H9 (cell line): ENCODE results near the gene ICAM2. TPM values are rescaled to one million over a fixed set of nuclear protein-coding genes. Genes with fewer than 3 reads are reported as not detected.

ENCODE experiments used
- DNase-seq: peaks from one replicate; pipeline ENCODE4 v3.0.0-alpha.2; 2017
- H2AFZ ChIP-seq: one replicate; pipeline ENCODE4 v1.6.1; 2013; ENCODE audit warnings: mild to moderate bottlenecking, low read length, control low read depth, moderate library complexity
- H2AK5ac ChIP-seq: 2 replicates; pipeline ENCODE4 v1.6.1; 2013; ENCODE audit warnings: low read length, control low read depth, mixed read lengths; ENCODE audit not compliant: insufficient read length
- H2BK120ac ChIP-seq: one replicate; pipeline ENCODE4 v1.6.1; 2013; ENCODE audit warnings: low read depth, mild to moderate bottlenecking, low read length, control low read depth, inconsistent platforms; ENCODE audit not compliant: poor library complexity, severe bottlenecking
- H2BK12ac ChIP-seq: 2 replicates; pipeline ENCODE4 v1.6.1; 2013; ENCODE audit warnings: low read length, control low read depth, mixed read lengths, low read depth; ENCODE audit not compliant: insufficient read length
- H2BK15ac ChIP-seq: 2 replicates; pipeline ENCODE4 v1.6.1; 2013; ENCODE audit warnings: low read depth, low read length, control low read depth
- H2BK20ac ChIP-seq: one replicate; pipeline ENCODE4 v1.6.1; 2013; ENCODE audit warnings: low read depth, mild to moderate bottlenecking, low read length, control low read depth, inconsistent platforms; ENCODE audit not compliant: poor library complexity, severe bottlenecking
- H2BK5ac ChIP-seq: 2 replicates; pipeline ENCODE4 v1.6.1; 2013; ENCODE audit warnings: low read length, control low read depth, mixed read lengths; ENCODE audit not compliant: insufficient read length
- H3K14ac ChIP-seq: 2 replicates; pipeline ENCODE4 v1.6.1; 2013; ENCODE audit warnings: low read length, control low read depth; ENCODE audit not compliant: insufficient read depth
- H3K18ac ChIP-seq: 2 replicates; pipeline ENCODE4 v1.6.1; 2013; ENCODE audit warnings: low read depth, mild to moderate bottlenecking, mixed read lengths, low read length, control low read depth; ENCODE audit not compliant: insufficient read length
- H3K23ac ChIP-seq: 2 replicates; pipeline ENCODE4 v1.6.1; 2013; ENCODE audit warnings: low read length, control low read depth, mixed read lengths, low read depth; ENCODE audit not compliant: insufficient read length
- H3K23me2 ChIP-seq: 2 replicates; pipeline ENCODE4 v1.6.1; 2013; ENCODE audit warnings: low read depth, mild to moderate bottlenecking, mixed read lengths, low read length, control low read depth; ENCODE audit not compliant: insufficient read length, poor library complexity, severe bottlenecking
- H3K27ac ChIP-seq: 2 replicates; pipeline ENCODE4 v1.5.1; 2013; ENCODE audit warnings: low read length, control low read depth, mixed read lengths, low read depth; ENCODE audit not compliant: insufficient read length
- H3K27me3 ChIP-seq: 2 replicates; pipeline ENCODE4 v1.6.1; 2013; ENCODE audit warnings: low read length, control low read depth, inconsistent platforms; ENCODE audit not compliant: insufficient read depth
- H3K4ac ChIP-seq: 2 replicates; pipeline ENCODE4 v1.6.1; 2013; ENCODE audit warnings: low read depth, mild to moderate bottlenecking, control low read depth, inconsistent platforms, low read length, moderate library complexity
- H3K4me1 ChIP-seq: 2 replicates; pipeline ENCODE4 v1.6.1; 2013; ENCODE audit warnings: low read length, control low read depth, inconsistent platforms; ENCODE audit not compliant: insufficient read depth
- H3K4me2 ChIP-seq: 2 replicates; pipeline ENCODE4 v1.6.1; 2013; ENCODE audit warnings: low read length, control low read depth, mixed read lengths; ENCODE audit not compliant: insufficient read length, insufficient read depth
- H3K56ac ChIP-seq: 2 replicates; pipeline ENCODE4 v1.6.1; 2013; ENCODE audit warnings: low read depth, mild to moderate bottlenecking, mixed read lengths, low read length, control low read depth; ENCODE audit not compliant: insufficient read length
- H3K79me1 ChIP-seq: 2 replicates; pipeline ENCODE4 v1.6.1; 2013; ENCODE audit warnings: low read depth, mild to moderate bottlenecking, moderate library complexity, low read length, control low read depth, inconsistent platforms; ENCODE audit not compliant: insufficient read depth, poor library complexity, severe bottlenecking
- H3K79me2 ChIP-seq: 2 replicates; pipeline ENCODE4 v1.6.1; 2013; ENCODE audit warnings: low read length, control low read depth, inconsistent platforms; ENCODE audit not compliant: insufficient read depth
- H3K9ac ChIP-seq: 2 replicates; pipeline ENCODE4 v1.6.1; 2013; ENCODE audit warnings: low read length, control low read depth, mixed read lengths; ENCODE audit not compliant: insufficient read length; ENCODE audit errors: extremely low read depth
- H3K9me3 ChIP-seq: one replicate; pipeline ENCODE4 v1.6.1; 2013; ENCODE audit warnings: low read depth, low read length, inconsistent platforms; ENCODE audit not compliant: control insufficient read depth
- H3T11ph ChIP-seq: one replicate; pipeline ENCODE4 v1.6.1; 2013; ENCODE audit warnings: mild to moderate bottlenecking, low read length, control low read depth, inconsistent platforms
- H4K20me1 ChIP-seq: one replicate; pipeline ENCODE4 v1.6.1; 2013; ENCODE audit not compliant: control insufficient read depth, insufficient read length, insufficient read depth
- H4K5ac ChIP-seq: 2 replicates; pipeline ENCODE4 v1.6.1; 2013; ENCODE audit warnings: low read depth, mild to moderate bottlenecking, mixed read lengths, low read length, control low read depth; ENCODE audit not compliant: insufficient read length
- H4K8ac ChIP-seq: replicated peaks from 2 replicates; pipeline ENCODE4 v1.6.1; 2013; ENCODE audit warnings: low read length, control low read depth, mixed read lengths, low read depth; ENCODE audit not compliant: insufficient read length
- H4K91ac ChIP-seq: 2 replicates; pipeline ENCODE4 v1.6.1; 2013; ENCODE audit warnings: low read depth, mild to moderate bottlenecking, moderate library complexity, mixed read lengths, low read length, control low read depth; ENCODE audit not compliant: insufficient read length
- H3K27ac Mint-ChIP-seq, 3 experiments: 2 replicates in 2 of 3; 3 replicates in 1 of 3; pipeline ENCODE4 v1.8.0; 2020 to 2021; ENCODE audit warnings: mixed read lengths in 3 of 3, mild to moderate bottlenecking in 1 of 3, moderate library complexity in 1 of 3
- H3K27me3 Mint-ChIP-seq: 2 replicates; pipeline ENCODE4 v1.8.0; 2021; ENCODE audit warnings: low read depth, mild to moderate bottlenecking, moderate library complexity, mixed read lengths
- H3K36me3 Mint-ChIP-seq, 3 experiments: 2 replicates in 2 of 3; 3 replicates in 1 of 3; pipeline ENCODE4 v1.8.0; 2020 to 2021; ENCODE audit warnings: low read depth in 3 of 3, mixed read lengths in 3 of 3; ENCODE audit not compliant: insufficient read depth in 1 of 3
- H3K4me1 Mint-ChIP-seq, 2 experiments: 2 replicates each; pipeline ENCODE4 v1.8.0; 2020; ENCODE audit warnings: mixed read lengths in 2 of 2
- H3K4me3 Mint-ChIP-seq, 2 experiments: 2 replicates in 1 of 2; 3 replicates in 1 of 2; pipeline ENCODE4 v1.8.0; 2020 to 2021; ENCODE audit warnings: mild to moderate bottlenecking in 2 of 2, mixed read lengths in 2 of 2, moderate library complexity in 1 of 2
- H3K9me3 Mint-ChIP-seq, 2 experiments: 2 replicates in 1 of 2; 3 replicates in 1 of 2; pipeline ENCODE4 v1.8.0; 2020; ENCODE audit warnings: mild to moderate bottlenecking in 2 of 2, mixed read lengths in 2 of 2, moderate library complexity in 1 of 2
- CTCF ChIP-seq: fragments of 200-600 bp; sonication (generic); conservative IDR thresholded peaks from 3 replicates; pipeline ENCODE4 v1.8.0; 2021; ENCODE audit warnings: antibody characterized with exemption, mild to moderate bottlenecking
- WGBS: extraction: QIAGEN DNeasy Blood & Tissue Kit; methylation state at CpG from one replicate; pipeline ENCODE4 v1.1.7; 2013; ENCODE audit warnings: missing lambda C conversion rate, low lambda C conversion rate, mixed read lengths; ENCODE audit not compliant: insufficient read length; ENCODE audit errors: extremely low coverage; 5-methylcytosine and 5-hydroxymethylcytosine counted together
- total RNA-seq: library from RNA; stranded (reverse); gene quantifications from 2 replicates; pipeline ENCODE4 v1.2.1, GENCODE V29; 2021

The ICAM2 gene
- total RNA-seq, 1 experiment from 2014 or later = 0.28 TPM

GRCh38 chr17:64009571-64010402, 10.6 kb downstream of the ICAM2 start:
- H2BK5ac ChIP-seq = no peak overlapping the region
- H3K9ac ChIP-seq = no peak overlapping the region
- H2BK12ac ChIP-seq = no peak overlapping the region
- peaks cover 3% of the 10 kb centered on the region; the same call in 1 of the 2 replicates for H3K4me1 ChIP-seq
- Mint-ChIP-seq H3K27ac (no peak overlapping the region; a peak in 1 of 7 replicates), H3K4me1 (peaks cover 14 to 24% of the 10 kb centered on the region in 2 experiments), H3K9me3 (no peaks in the 10 kb centered on the region), H3K4me3 (no peak overlapping the region), H3K27me3 (peaks cover 3% of the 10 kb centered on the region), H3K36me3 (no peaks in the 10 kb centered on the region)
- H2BK20ac ChIP-seq = no peak overlapping the region
- H3K79me1 ChIP-seq = no peaks in the 10 kb centered on the region
- no peak overlapping the region for H3K56ac ChIP-seq
- no peak overlapping the region for H2BK120ac ChIP-seq
- H2AK5ac ChIP-seq = no peak overlapping the region
- H3K4ac ChIP-seq = no peak overlapping the region
- H3K27me3 ChIP-seq = no peaks in the 10 kb centered on the region
- no CpG with 5 or more reads among the region's 8 CpGs for WGBS
- no peaks in the 10 kb centered on the region for H3K79me2 ChIP-seq
- no peak overlapping the region for H4K5ac ChIP-seq
- no peak for DNase-seq
- no peaks in the 10 kb centered on the region for H3K9me3 ChIP-seq
- H4K20me1 ChIP-seq = no peaks in the 10 kb centered on the region
- H4K91ac ChIP-seq = no peak overlapping the region
- no peak overlapping the region for H3K4me2 ChIP-seq
- H2AFZ ChIP-seq = no peak overlapping the region
- no peak overlapping the region for H3T11ph ChIP-seq
- TF ChIP-seq CTCF = no peak
- H3K14ac ChIP-seq = no peak overlapping the region
- no peak overlapping the region for H4K8ac ChIP-seq
- no peak overlapping the region for H2BK15ac ChIP-seq
- no peak overlapping the region for H3K27ac ChIP-seq
- H3K23ac ChIP-seq = no peak overlapping the region
- no peaks in the 10 kb centered on the region for H3K23me2 ChIP-seq
- no peak overlapping the region for H3K18ac ChIP-seq
